GM19395 (cell line): ENCODE results near the gene SYT7.

Source experiments
- ATAC-seq: cut with Tn5 transposase; IDR thresholded peaks from one replicate; pipeline ENCODE4 v1.9.1; 2021; ENCODE audit warnings: mild to moderate bottlenecking, moderate library complexity; ENCODE audit not compliant: unreplicated experiment

SYT7 gene

DNA sequence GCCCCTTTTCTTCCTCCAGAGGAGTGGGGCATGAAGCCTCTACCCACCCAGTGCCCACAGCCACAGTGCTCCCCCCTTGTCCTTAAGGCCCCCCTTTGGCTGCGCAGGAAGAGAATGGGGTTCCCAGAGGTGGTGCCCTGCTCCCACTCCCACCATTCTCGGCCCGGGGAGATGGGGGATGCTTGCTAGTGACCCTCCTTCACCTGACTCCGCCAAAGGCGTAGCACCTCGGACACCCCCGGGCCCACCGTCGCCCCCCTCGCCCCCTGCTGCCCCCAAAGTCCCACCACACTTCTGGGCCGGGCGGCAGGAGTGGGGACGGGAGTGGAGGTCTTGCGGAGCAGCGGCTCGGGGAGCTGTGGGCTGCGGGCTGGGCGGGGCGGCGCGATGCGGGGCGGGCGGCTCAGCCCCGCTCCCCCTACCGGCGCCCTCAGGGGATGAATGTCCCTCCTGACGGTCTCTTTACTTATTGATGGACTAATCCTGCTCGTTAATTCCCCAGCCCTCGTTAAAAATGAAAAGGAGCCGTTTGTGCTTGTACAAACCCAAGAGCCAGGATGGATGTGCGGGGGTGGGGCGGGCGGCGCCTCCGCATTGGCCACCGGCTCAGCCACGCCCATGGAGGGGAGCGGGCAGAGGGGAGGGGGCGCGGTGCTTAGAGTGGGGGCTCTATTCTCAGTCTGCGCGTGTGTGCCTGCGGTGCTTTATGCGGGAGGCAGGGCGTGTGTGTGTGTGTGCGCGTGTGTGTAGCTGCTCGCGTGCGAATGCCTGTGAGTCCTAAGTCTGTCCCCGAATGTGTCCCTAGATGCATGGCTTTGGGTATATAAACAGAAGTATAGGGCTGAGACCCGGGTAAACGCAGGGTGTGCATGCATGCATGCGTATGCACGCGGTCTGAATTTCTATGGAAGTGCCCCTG is 25.6 kb downstream of the SYT7 start:
- no peak for ATAC-seq

DNA sequence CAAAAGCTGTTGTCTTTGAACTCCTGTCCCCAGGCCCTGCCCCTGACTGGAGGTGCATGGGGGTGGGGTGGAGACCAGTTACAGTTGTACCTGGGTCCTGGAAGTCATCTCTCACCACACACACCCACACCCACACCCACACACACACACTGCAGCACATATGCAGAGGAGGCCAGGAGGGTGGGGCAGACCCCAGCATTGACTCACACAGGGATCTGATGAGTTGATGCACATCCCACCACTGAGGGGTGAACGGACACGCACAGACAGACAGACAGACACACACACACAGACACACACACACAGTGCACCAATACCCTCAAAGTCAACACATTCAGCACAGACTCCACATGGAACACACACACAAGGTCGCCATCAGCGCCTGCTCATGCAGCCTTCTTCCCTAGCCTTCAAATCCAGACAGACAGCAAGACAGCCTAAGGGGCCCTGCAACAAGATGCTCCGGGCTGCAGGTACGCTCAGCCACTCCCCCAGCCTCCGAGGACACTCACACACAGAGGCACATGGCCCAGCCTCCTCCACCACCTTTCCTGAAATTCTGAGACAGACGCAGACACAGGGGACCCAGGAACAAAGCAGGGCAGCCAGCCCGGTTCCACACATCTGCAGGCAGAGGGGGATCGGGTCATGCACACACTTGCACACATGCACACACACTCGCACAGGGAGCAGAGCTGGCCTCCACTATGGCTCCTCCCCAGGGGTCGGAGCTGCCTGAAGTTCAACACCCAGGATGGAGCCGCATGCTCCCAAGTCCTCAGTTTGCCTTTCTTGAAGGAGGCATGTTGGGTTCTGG is 26.5 kb downstream of the SYT7 start:
- ATAC-seq, result no peak

DNA sequence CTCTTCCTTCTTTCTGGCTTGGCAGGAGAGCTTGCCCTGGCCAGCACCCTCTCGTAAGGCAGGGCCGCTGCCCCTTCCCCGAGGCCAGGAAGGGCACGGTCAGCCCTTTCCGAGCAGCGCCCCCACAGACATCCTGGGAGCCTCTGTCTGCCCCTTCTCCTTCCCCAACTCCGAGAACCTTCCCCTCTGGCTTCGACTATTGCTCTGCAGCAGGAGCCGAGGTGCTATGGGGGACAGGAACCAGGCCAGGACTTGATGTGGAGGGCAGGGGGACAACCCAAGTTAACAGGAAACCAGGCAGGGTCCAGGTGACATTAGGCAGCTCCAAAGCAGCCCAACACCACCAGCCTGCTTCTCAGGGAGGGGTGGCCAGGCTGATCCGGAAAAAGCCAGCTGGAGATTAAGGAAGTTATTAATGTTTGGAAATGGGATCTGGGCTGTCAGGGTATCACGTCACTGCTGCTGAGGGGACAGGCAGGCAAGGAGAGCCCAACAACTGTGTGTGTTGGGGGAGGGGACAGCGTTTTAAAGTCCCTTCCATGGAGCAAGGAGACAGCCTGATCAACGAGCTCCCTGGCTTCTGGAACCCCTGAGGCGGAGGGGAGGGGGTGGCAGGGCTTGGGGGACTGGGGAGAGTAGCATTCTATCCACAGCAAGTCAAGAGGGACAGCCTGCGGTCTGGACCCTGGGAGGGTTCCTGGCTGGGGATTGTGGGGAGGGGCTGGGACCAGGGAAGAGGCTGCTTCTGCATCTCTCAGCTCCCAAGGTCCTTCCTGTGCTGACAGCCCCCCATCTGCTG is 27.3 kb downstream of the SYT7 start:
- no peak for ATAC-seq

DNA sequence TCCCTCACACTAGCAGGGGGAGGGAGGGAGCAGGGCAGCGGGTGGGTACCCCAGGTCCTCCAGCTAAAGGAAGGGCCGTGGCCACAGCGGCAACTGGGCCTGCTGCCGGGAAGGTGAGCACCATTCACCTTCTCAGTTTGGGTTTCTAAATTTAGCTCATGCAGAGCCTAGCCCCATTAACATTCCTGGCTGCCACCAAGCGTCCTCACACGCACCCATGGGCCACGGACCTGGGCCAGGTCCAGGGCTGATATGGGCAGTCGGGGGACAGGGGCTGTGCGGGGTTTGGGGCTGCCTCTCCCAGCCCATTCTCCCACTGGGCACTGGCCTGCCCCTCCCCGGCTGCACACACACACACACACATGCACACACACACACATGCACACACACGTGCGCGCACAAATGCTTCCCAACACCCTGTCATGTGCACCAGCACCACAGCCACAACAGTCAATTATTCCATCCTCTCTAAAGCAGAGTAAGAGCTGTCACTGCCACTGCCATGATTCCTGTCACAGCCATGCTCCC is 28.7 kb downstream of the SYT7 start:
- ATAC-seq, result no peak

DNA sequence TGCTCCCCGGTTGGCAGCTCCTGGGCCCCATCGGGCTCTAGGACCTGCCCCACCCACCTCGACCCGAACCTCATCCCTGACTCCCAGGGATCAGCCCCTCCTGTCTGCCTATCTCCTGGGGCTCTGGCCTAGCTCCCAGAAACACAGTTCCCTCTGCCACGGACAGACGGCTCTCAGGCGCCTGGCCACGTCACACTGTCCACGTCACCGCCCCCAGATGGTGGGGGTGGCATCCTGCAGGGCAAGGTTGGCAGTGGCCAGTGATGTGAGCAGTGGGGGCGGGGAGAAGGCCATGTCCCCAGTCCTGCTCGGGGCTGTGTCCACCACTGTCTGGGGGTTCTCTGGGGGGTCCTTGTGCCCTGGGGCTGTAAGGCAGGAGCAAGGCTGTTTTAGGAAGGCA is 29.2 kb downstream of the SYT7 start:
- ATAC-seq, result no peak

DNA sequence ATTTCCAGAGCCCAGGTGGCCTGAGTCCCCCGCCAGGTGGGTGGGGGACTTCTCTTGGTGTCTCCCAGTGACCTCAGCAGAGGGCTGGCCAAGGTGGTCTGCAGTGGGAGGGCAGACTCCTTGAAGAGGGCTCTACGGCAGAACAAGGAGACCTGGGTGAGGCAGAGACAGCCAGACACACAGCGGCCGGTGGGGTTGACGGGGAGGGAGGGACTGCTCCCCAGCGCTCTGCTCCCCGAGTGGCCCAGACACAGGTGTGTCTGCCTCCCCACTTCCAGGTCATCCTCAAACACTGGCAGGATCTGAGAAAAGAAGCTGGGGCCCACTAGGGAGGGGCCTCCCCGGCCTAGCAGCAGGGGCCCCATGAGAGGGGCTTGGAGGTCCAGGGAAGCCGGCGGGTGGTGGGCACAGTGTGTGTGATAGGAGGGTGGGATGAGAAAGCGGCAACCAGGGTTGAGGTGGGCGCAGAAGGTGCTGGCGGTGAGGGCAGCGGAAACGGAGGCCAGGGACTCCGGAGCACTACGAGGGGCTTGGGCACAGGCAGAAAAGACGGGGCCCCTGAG is 30.1 kb downstream of the SYT7 start:
- no peak for ATAC-seq

DNA sequence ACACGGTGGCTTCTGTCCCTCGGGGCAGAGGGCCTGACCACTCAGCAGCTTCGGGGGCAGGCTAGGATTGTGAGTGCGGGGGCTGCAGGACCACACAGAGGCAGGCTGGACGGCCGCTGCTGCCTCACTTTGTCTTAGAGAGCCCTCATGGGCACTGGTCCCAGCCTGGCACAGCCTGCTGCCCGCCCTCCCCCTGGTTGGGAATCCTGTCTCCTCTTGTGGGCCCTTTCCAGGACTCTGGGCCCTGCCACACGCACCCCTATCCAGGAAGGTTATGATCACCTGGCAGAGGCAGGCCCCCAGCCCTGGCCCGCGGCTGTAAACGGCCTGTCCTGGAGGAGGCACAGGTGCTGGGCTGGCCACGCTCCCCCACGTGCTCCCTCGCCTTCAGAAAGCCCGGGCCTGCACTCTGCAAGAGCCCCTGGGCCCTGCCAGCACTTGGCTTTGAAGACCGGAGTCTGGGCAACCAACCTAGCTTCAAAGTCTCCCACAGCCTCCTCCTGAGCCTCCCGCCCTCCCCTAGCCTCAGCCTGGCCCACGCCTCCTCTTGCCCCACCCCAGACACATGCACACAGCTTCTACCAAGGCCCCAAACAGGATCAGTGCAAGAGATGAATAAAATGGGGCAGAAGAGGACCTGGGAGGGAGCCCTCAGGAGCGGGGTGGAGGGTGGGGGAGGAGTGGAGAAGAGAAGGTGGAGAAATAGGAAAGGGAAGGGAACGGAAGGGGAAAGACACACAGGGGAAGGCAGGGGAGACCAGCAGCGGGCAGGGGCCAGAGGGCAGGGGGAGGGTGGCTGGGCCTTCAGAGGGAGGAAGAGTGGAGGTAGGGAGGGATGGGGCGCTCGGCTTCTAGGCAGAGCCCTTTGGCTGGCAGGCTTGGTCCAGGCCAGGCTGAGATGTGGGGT is 31.0 kb downstream of the SYT7 start:
- no peak for ATAC-seq

DNA sequence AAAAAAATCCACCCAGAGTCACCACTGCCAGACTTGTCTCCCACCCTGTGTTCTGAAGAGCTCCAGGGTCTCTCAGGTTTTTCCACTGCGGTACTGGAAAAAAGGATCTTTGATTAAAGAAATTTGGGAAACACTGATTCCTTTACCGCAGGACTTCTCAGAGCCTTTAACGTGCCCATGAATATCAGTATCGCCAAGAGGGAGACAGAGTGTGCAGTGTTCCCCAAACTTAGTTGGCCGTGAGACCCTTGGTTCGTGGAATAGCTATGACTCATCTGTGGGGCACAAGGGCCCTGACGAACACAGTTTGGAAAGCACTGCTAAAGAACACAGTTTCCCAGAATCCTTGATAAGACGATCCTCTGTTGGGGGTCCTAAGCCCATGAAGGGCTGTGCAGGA is 31.7 kb downstream of the SYT7 start:
- ATAC-seq, result no peak

DNA sequence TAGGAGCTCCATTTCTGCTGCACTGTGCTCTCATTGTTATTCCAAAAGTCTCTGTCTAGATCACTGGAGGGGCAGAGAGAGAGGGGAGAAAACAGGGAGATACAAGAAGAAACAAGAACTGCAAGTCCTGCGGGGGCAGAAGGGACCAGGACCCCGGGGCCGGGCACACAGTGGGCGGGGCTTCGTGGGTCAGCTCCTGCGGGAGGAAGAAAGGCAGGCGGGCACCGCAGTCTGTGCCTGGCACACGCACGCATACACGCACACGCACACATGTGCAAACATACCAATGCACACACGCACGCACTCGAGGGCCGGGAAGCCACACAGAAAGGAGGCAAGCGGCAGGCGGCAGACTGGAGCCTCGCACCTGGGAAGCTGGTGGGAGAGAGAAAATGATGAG is 33.6 kb downstream of the SYT7 start:
- ATAC-seq, result no peak

DNA sequence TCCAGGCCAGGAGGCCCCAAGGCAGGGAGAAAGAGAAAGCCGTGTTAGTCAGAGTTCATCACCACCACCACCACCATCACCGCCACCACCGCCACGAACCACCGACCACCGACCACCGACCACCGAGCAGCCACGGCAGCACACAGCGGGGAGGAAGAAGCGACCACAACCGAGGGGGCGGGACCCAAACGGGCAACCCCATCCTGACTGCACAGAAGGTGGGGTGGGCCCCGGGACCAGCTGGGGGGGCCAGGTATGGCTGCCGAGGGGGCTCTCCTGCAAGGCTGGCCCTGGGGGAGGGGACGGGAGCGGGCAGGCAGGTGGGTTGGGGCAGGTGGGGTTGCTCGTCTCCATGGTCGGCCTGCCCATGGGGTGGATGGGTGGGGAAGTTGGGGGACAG is 34.2 kb downstream of the SYT7 start:
- ATAC-seq, result no peak

DNA sequence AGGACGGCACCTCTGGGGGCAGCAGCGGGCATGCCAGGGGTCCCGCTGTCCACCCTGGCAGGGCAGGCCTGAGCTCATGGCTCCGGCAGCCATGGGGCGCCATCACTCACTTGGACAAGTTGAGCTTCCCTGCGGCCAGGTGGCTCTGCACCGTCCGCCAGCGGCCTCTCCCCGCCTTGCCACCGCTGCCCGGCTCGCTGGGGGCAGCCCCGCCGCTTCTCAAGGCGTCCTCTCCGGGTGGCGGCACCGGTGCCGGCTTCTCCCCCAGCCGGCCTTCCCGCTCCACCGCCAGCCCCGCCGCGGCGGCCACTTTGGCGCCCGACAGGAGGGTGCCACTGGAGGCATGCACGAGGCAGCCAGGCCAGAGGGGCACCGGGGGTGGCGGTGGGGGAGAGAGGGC is 35.0 kb downstream of the SYT7 start:
- ATAC-seq, result no peak

DNA sequence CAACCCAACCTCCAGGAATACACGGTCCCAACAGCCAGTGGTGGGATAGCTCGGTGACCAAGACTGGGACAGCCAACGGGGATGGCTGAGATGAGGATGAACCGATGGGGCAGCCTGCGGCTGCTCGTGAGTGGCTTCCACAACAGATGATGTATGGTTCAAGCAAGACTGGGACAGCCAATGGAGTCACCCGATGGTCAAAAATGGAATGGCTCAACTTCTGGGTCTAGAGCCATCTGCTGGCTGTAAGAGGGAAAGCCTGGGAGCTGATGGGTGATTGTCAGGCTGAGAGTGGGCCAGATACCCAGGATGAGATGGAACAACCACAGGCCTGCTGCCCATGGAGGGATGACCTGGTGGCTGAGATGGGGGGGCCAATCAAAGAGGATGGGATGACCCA is 35.5 kb downstream of the SYT7 start:
- ATAC-seq, result no peak

DNA sequence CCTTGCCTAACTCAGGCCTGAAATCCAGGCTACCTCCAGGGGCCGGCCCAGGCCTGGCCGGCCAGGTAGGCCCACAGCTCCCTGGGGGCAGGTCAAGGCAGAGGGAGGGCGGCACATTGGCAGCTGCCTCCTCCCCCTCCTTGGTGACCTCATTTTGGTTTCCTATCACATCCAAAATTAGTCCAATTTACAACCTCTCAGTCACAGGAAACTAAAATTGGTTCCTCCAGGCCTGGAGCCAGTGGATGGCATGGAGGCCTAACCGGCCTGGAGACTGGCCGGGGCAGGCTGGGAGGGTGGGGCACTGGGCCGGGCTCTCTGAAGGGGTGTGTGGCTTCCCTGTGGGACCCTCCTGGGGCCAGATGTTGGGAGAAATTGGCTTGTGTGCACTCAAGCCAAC is 36.4 kb downstream of the SYT7 start:
- no peak for ATAC-seq

DNA sequence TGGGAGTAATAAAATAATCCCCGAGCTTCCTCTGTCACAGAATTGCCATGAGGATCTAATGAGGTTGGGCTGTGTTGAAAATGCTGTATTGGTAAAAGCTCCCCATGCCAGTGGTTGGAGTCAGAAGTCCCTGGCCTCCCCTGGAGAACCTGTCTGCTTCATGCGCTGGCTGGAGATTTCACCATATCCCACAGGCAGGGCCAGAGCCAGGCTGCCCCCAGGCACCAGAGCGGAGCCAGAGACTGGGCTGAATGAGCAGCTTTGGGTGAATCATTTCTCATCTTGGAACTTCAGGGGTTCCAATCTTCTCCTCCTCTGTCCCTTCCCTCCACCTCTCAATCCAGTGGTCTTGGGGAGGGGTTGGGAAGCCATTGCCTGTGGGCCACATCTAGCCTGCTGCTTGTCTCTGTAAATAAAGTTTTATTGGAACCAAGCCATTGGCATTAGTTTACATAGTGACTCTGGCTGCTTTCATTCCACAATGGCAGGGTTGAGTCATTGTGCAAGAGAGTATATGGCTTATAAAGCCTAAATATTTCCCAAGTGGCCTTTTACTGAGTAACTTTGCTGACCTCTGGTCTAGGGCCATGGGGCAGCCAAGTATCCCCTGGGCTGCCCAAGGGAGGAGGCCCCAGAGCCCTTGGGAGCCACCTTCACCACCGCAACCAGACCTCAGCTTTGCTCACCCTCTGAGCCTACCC is 37.1 kb downstream of the SYT7 start:
- no peak for ATAC-seq

DNA sequence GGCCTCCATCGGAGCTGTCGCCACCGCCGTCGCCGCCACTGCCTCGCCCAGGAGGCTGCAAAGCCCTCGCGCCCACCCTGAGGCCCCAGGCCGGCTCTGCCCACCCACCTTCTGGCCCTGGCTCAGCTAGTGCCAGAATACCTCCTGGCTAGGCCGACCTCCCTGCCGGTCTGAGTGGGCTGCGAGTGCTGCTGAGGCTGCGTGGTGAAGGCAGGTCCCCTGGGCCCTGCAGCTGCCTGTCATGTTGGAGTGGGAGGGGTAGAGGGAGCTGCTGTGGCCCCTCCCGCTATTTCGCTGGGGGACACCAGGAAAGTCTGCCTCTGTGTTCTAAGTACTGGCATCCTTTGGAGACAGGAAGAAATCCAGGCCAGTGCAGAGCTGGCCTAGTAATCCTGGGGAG is 38.2 kb downstream of the SYT7 start:
- ATAC-seq, result no peak

DNA sequence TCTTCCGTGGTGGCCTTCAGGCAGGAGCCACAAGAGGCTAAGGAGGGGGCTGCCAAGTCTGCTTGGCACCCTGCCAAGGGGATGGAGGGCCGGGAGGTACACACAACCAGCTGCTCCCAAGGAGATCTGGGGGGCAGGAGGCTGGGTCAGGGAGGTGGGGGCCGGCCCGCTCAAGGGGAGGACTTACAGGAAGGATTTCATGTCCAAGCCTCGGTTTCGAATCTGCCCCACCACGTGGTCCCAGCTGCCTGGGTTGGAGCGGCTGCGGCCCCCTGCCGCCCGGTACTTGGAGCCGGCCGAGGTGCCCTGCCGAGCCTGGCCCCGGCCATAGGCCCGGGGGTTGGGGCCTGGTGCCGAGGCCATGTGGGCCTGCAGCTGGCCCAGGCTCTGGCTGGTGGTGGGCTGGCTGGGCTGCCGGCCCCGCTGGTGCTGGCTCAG is 38.8 kb downstream of the SYT7 start:
- ATAC-seq, result no peak

DNA sequence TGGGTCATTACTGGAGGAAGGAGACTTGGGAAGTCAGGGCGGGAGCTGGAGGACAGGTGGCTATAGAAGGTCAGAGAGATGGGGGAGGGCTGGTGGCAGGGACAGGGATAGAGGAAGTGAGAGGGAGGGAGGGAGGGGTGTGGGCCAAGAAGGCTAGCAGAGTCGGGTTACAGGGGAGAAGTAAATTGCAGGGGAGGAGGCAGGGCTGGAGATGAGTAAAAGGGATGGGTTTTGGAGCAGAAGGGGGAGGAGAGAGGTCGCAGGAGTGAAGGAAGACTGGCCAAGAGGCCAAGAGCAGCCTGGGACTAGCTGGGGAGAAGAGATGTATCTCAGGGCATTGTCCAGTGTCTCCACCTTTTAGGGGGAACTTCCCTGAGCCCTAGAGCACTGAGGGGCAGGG is 39.3 kb downstream of the SYT7 start:
- no peak for ATAC-seq

DNA sequence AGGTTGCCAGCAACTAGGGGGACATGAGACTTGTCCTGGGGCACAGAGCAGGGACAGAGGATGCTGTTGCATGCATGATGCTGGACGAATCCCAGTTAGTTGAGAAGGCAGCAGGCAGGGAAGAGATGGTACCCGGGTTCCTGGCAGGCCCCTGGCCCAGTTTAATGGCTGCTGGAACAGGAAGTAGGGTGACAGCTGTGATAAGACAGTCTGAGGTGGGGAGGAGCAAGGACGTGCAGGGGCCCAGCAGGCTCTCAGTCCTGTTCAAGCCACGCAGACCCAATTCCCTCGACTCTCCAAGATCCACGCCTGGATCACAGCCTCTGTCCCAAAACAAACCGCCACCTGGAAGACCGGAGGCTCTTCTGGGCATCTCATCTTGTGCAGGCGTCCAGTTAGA is 40.3 kb downstream of the SYT7 start:
- ATAC-seq, result no peak

DNA sequence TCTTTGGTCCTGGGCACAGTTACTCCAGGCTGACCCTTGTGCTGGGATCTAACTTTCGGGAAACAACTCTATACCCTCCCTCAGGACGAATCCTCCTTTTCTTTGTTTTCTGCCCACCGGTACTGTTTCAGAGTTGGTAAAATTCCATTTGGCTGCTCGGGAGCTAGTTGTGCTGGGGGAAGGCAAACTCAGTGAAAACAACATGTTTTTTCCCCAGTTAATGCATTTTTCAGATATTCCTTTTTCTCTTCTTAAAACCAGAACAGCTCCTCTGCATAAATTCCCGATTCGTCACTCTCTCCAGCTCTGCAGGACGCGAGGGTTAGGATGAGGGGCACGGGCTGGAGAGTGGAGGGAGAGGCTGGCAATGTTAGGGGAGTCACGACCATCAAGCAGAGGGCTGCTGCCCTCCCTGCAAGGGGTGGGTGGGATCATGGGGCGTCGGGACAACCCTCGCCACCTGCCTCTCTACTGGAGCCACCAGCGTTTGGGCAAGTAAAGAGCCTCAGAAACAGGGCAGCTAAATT is 41.0 kb downstream of the SYT7 start:
- ATAC-seq, result no peak
